ENCODE results near the gene GIMAP5.

DNA sequence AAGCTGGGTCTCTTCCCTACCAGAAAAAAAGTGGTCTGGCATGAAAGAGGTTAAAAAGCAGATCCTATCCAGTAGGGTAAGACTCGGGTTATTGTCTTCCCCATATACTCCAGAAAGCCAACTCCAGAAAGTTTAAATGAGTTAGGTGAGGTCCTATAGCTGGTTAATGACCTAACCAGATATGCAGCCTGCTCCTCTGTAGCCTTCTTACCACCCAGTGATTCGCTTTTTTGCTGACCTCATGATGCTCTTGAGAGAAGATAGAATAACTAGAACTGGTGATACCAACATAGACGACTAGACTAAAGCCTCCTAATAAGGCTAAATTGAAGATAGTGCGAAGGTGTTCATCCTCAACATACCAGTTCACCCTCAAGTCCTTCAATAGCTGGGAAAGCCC lies 21.5 kb upstream of the GIMAP5 start:
- no peak for TF ChIP-seq EZH2phosphoT487 (IDR thresholded peaks at IDR 0.05; ENCODE audit: insufficient read depth, low read depth)
- no peak for TF ChIP-seq EZH2 (IDR thresholded peaks at IDR 0.05; ENCODE audit: insufficient read depth, poor library complexity, severe bottlenecking)

All from GM23248 (cell line).